IPS-15b (cell line): ENCODE measurements around the gene SPAG9.
A peak's percentile ranks its signal among the peaks of the same experiment; 100 is the strongest.

ENCODE experiments used
- H3K27me3 ChIP-seq: one replicate; pipeline ENCODE4 v1.6.1; 2013; ENCODE audit warnings: low read length; ENCODE audit not compliant: control insufficient read depth, insufficient read depth
- H3K36me3 ChIP-seq: one replicate; pipeline ENCODE4 v1.6.1; 2013; ENCODE audit warnings: low read length; ENCODE audit not compliant: control insufficient read depth, insufficient read depth
- H3K4me1 ChIP-seq: one replicate; pipeline ENCODE4 v1.6.1; 2013; ENCODE audit warnings: mild to moderate bottlenecking, low read length; ENCODE audit not compliant: control insufficient read depth, insufficient read depth
- H3K4me3 ChIP-seq: one replicate; pipeline ENCODE4 v1.5.1; 2013; ENCODE audit warnings: low read depth, low read length
- H3K9ac ChIP-seq: one replicate; pipeline ENCODE4 v1.6.1; 2013; ENCODE audit warnings: low read depth, mild to moderate bottlenecking, low read length
- H3K9me3 ChIP-seq: one replicate; pipeline ENCODE4 v1.6.1; 2013; ENCODE audit warnings: mild to moderate bottlenecking, low read length; ENCODE audit not compliant: control insufficient read depth, insufficient read depth

SPAG9 gene

DNA sequence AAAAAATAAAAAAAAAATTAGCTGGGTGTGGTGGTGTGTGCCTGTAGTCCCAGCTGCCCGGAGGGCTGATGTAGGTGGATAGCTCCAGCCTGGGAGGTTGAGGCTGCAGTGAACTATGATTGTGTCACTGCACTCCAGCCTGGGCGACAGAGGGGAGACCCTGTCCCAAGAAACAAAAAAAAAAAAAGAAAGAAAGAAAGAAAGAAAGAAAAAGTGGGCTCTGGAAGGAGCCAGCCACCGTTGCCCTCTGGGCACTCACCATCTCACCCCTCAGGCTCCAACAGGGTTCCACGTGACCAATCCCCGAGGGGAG, 167.2 kb downstream of the SPAG9 start:
- Histone ChIP-seq H3K9ac (no peak overlapping the region), H3K9me3 (no peaks in the 10 kb centered on the region), H3K36me3 (no peaks in the 10 kb centered on the region), H3K27me3 (no peaks in the 10 kb centered on the region), H3K4me1 (peaks cover 29% of the 10 kb centered on the region), H3K4me3 (no peak overlapping the region)

DNA sequence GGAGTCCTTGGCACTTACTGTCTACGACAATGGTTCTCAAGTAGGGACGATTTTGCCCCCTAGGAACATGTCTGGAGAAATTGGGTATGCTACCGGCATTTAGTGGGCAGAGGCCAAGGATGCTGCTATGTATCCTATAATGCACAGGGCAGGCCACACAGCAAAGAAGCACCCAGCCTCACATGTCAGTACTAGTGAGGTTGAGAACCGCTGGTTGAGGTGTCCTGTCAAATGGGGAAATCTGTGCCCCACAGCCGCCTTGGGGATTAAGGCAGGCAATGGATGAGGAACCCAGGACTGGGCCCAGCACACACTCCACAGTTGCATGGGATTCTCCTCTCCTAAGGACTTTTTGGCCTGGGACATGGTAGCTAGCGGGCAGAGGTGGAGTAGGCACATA, 167.8 kb downstream of the SPAG9 start:
- peaks cover 29% of the 10 kb centered on the region for H3K4me1 ChIP-seq
- no peaks in the 10 kb centered on the region for H3K27me3 ChIP-seq
- no peak overlapping the region for H3K4me3 ChIP-seq
- no peaks in the 10 kb centered on the region for H3K36me3 ChIP-seq
- no peaks in the 10 kb centered on the region for H3K9me3 ChIP-seq
- no peak overlapping the region for H3K9ac ChIP-seq

DNA sequence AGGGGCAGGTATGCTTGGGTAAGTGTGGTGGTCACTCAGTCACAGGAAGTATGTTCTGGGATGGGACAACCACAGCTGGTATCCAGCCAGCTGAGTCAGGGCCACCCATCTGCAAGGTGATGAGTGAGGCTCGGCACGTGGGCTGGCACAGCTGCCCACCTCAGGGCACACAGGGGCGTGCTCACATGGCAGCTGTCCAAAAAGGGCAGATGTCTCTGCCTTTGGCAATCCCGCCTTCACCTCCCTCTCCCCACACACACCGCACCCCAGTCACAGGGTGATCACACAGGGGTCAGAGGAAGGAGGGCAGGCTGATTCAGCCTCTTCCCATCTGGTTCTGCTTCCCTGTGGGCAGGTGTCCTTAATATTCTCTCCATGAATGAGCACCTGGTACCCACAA, 168.7 kb downstream of the SPAG9 start:
- H3K9ac ChIP-seq, result no peak overlapping the region
- no peak overlapping the region for H3K4me3 ChIP-seq
- H3K4me1 ChIP-seq, result peaks cover 26% of the 10 kb centered on the region
- no peaks in the 10 kb centered on the region for H3K27me3 ChIP-seq
- no peaks in the 10 kb centered on the region for H3K9me3 ChIP-seq
- H3K36me3 ChIP-seq, result no peaks in the 10 kb centered on the region

DNA sequence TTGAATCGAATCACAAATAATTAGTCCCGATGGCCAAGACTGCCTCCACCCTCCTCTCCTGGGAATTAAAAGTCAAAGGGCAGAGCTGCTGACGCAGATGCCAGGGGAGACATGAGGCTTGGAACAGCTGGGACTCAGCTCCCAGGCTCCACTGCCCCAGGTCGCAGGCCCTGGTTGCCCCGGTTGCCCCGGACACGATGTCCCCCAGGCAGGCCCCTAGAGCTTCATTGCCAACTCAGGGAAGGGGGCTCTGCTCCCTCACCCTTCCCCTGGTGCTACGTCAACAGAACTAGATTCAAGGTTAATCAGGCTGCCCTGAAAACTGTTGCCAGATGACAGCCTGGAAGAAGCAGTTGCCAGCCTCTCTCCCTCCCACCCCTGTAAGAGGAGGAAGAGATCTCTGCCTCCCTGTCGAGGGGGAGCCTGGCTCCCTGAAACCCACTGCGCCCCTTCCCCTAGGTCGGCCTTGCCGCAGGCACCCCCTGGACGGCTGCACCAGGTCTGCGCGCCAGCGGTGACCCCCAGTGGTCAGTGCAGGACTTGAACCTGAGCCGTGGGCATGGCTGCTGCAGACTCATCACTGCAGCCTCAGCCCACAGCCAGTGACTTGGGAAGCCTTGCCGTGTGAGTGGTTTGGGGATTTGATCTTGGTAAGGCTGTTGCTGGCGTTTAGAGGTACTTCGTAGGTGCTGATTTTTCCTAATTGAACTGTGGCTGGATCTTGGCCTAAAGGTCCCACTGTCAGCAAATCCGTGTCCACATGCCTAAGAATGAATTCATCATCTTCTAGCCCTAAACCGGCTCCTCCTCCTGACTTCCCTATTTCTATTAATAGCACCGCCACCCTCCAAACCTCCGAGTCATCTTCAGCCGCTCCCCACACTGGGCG, 170.4 kb downstream of the SPAG9 start:
- no peaks in the 10 kb centered on the region for H3K9me3 ChIP-seq
- H3K9ac ChIP-seq, result peak overlapping the region; percentile 26
- H3K4me3 ChIP-seq, result no peak overlapping the region
- peaks cover 25% of the 10 kb centered on the region for H3K4me1 ChIP-seq
- no peaks in the 10 kb centered on the region for H3K27me3 ChIP-seq
- H3K36me3 ChIP-seq, result no peaks in the 10 kb centered on the region

DNA sequence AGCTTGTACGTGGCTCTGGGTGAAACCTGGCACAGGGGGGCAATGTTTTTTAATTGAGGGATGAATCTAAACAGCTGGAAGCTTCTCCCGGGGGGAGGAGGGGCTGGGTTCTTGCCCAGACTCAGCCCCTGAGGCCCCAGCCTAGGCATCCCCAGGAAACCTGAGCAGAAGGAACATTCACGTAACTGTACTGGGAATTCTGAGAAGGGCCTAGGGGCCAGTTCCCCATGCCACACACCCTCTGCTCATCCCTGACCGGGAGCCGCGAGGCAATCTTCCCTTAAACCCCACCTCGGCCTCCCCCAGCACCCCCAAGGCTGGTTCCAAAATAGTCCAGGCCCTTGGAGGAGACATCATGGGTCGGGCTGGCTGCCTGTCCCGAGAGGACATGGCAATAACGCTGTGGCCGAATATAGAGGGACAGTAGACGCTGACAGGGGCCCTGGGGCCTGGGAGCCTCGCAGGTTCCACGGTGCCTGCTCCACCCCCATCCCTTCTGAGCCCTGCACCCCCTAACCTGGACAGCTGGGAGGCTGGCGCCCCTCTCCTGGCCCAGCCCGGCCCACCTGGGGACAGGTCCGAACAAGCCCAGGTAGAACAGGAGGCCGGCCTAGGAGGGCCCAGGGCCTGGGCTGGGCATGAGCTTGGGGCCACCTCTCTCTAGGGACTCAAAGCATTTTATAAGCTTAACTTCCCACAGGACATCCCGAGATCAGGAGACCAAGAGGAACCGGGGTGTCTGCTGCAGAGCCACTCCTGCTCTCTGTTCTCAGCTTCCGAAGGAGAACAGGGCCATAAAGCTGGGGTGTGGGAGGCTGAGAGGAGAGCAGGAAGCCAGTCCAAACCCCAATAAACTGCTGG, 171.3 kb downstream of the SPAG9 start:
- Histone ChIP-seq H3K36me3 (no peaks in the 10 kb centered on the region), H3K4me3 (no peak overlapping the region), H3K9me3 (no peaks in the 10 kb centered on the region), H3K4me1 (peaks cover 19% of the 10 kb centered on the region), H3K9ac (peak overlapping the region; percentile 54), H3K27me3 (peaks cover 4% of the 10 kb centered on the region)

DNA sequence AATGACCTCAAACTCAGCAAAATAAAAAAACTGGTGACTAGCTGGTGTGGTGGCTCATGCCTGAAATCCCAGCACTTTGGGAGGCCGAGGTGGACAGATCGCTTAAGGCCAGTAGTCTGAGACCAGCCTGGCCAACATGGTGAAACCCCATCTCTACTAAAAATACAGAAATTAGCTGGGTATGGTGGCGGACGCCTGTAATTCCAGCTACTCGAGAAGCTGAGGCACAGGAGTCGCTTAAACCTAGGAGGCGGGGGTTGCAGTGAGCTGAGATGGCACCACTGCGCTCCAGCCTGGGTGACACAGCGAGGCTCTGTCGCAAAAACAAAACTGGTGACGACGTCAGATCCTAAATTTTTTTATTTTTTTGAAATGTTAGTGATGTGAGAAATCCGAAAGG, 172.0 kb downstream of the SPAG9 start:
- Histone ChIP-seq H3K4me3 (no peak overlapping the region), H3K36me3 (no peaks in the 10 kb centered on the region)

DNA sequence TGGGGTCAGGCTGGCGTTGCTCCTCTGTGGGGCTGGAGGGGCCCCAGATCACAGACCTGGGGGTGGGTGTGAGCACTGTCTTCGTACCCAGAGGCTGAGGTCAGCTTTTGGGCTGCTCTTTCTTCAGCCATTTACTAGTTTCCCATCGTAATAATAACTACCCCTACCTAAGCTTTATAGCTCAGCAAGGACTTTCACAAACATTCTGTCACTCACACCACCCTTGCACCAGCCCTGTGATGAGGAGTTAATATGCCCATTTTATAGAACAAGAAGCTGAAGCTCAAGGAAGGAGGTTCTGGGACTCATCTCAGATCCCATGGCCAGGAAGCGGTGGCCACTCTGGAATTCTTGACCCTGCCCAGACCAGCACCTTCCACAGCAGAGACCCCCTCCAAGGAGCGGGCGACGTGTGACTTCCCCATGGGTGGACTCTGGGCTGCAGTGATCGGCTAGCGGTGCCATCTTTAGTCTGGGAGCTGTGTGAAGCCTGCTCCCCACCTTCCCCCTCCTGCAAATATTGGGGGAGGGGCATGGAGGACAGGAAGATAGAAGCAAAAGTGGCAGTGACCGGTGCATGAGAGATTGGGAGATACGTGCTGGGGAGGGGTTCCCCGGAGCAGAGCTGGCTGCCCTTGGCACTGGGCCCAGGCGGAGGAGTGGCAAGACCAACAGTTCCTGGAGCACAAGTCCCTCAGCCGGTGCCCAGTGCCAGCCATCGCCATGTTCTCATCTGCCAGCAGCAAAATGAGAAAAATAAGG, 172.7 kb downstream of the SPAG9 start:
- no peaks in the 10 kb centered on the region for H3K36me3 ChIP-seq
- H3K27me3 ChIP-seq, result peaks cover 11% of the 10 kb centered on the region
- no peak overlapping the region for H3K4me3 ChIP-seq
- no peak overlapping the region for H3K9ac ChIP-seq
- peaks cover 10% of the 10 kb centered on the region for H3K4me1 ChIP-seq
- no peaks in the 10 kb centered on the region for H3K9me3 ChIP-seq

More for the DNA sequence above, 172.0 kb downstream of the SPAG9 start:
- Histone ChIP-seq H3K9me3 (no peaks in the 10 kb centered on the region), H3K27me3 (peaks cover 5% of the 10 kb centered on the region), H3K9ac (no peak overlapping the region), H3K4me1 (peaks cover 13% of the 10 kb centered on the region)

DNA sequence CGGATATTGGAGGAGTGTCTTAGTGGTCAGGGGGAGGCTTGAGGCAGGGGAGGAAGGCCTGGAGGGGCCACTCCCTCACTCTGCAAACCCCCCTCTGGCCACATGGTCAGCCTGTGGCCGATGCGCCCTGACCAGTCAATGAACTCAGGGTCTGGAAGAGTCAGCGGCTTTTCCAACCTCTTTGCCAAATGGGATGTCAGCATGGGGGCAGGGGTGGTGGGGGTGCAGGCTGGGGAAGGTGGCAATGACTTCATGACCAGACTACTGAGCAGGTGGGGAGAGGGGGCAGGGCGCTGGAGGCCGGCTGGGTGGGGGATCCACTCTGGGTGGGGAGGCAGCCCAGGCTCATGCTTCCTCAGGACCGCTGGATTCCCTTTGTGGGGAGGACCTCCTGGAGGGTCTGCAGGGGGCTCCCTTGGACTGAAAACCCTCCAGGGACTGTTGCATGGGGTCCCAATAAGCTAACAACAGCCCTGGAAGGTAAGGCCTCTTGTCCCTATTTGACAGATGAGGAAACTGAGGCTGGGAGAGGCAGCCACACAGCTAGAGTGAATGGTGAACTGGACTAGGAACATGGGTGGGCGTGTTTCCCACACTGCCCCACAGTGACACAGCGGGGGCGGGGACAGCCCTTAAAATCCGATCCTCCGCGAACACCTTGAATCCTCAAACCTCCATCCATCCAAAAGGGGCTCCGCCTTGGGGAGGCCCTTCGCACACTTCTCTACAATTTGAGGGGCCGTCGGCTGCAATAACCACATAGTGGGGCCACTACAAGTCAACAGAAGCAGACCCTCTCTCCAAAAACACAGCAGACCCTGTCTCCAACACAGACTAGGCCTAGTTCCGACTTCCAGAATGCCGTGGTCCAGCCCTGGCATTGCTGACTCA, 173.5 kb downstream of the SPAG9 start:
- no peaks in the 10 kb centered on the region for H3K9me3 ChIP-seq
- no peak overlapping the region for H3K9ac ChIP-seq
- H3K4me3 ChIP-seq, result no peak overlapping the region
- peaks cover 10% of the 10 kb centered on the region for H3K4me1 ChIP-seq
- no peaks in the 10 kb centered on the region for H3K36me3 ChIP-seq
- peaks cover 18% of the 10 kb centered on the region for H3K27me3 ChIP-seq

DNA sequence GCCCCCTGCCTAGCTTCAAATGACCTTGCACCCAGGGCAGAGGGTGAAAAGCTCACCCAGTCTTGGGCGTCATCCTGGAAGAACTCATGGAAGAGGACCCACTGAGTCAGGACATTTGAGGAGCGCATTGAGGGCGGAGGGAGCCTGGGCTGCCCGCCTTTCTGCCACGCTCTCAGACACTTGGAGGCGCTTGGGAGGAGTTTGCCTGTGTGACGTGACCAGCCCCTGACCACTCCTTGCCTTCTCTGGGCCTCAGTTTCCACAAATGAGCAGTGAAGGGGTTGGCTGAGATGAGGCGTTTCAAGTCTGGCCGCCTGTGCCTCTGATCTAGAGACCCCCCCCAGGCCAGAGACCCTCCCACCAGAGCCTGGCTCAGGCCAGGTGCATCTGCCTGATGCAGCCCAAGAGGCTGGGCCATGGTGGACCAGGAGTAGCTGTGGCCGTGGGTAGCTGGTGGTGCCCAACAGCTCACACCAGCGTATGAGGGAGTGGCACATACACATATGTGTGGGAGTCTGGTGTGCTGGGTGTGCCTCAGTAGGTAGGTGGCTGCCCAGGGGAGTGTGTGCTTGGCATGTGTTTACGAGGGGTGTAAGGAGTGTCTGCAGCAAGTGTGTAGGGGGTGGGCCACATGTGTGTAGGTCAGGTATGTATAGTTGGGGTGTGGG, 174.3 kb downstream of the SPAG9 start:
- H3K4me1 ChIP-seq, result peaks cover 10% of the 10 kb centered on the region
- H3K27me3 ChIP-seq, result peaks cover 19% of the 10 kb centered on the region
- H3K9ac ChIP-seq, result no peak overlapping the region
- H3K4me3 ChIP-seq, result no peak overlapping the region
- H3K9me3 ChIP-seq, result no peaks in the 10 kb centered on the region
- H3K36me3 ChIP-seq, result no peaks in the 10 kb centered on the region

DNA sequence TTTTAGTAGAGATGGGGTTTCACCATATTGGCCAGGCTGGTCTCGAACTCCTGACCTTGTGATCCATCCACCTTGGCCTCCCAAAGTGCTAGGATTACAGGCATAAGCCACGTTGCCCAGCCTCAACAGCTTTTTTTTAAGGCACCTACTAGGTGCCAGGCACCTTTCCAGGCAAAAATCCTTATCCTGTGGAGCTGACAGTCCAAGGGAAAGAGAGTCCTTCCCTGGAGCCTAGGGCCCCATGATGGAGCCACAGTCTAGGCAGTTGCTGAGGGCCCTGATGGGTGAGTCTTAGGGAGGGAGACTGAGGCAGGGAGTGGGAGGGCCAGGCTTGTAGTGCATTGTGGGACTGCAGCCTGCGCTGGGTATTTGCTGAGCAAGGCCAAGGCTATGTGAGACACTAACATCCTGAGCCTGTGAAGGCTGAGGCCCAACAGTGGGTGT, 174.9 kb downstream of the SPAG9 start:
- Histone ChIP-seq H3K9me3 (no peaks in the 10 kb centered on the region), H3K9ac (no peak overlapping the region), H3K4me1 (peaks cover 9% of the 10 kb centered on the region), H3K27me3 (peaks cover 19% of the 10 kb centered on the region), H3K4me3 (no peak overlapping the region), H3K36me3 (no peaks in the 10 kb centered on the region)
